Measurements from ENCODE around the gene RALGAPA2. TPM values are rescaled to one million over a fixed set of nuclear protein-coding genes. Genes with fewer than 3 reads are reported as not detected.

RALGAPA2 gene
- total RNA-seq, 2 experiments from 2014 or later: 11.7 to 16.0 TPM

GRCh38 chr20:20454367-20454766, 258.1 kb downstream of the RALGAPA2 start:
- Mint-ChIP-seq H3K4me3 (no peak overlapping the region), H3K4me1 (peaks cover 26% of the 10 kb centered on the region), H3K27ac (no peak overlapping the region), H3K9me3 (ENCODE audit: low read depth) (no peaks in the 10 kb centered on the region), H3K27me3 (no peaks in the 10 kb centered on the region), H3K36me3 (peaks cover 7% of the 10 kb centered on the region)
- CTCF ChIA-PET: no interaction called here
- ATAC-seq: no peak
- DNase-seq: no peak

GRCh38 chr20:20452254-20452676, 260.2 kb downstream of the RALGAPA2 start:
- peak; percentile 84 for ATAC-seq
- H3K9me3 Mint-ChIP-seq (ENCODE audit: low read depth): no peaks in the 10 kb centered on the region
- CTCF ChIA-PET: interaction anchor here (0.6 kb wide), 1 partner anchor 11 kb away, joined by 3 read pairs; no protein-coding TSS in a partner anchor
- peak; percentile 74 for DNase-seq
- peaks cover 5% of the 10 kb centered on the region for H3K36me3 Mint-ChIP-seq
- H3K4me1 Mint-ChIP-seq: peaks cover 25% of the 10 kb centered on the region
- H3K27me3 Mint-ChIP-seq: no peaks in the 10 kb centered on the region
- H3K4me3 Mint-ChIP-seq: peak overlapping the region; percentile 9
- H3K27ac Mint-ChIP-seq: no peak overlapping the region

GRCh38 chr20:20450521-20450920, 261.9 kb downstream of the RALGAPA2 start:
- ATAC-seq: no peak
- no peak overlapping the region for H3K4me3 Mint-ChIP-seq
- H3K27me3 Mint-ChIP-seq: no peaks in the 10 kb centered on the region
- DNase-seq: no peak
- CTCF ChIA-PET: interaction anchor here (1.3 kb wide), 1 partner anchor 10 kb away, joined by 4 read pairs; no protein-coding TSS in a partner anchor
- peaks cover 5% of the 10 kb centered on the region for H3K36me3 Mint-ChIP-seq
- no peak overlapping the region for H3K27ac Mint-ChIP-seq
- H3K9me3 Mint-ChIP-seq (ENCODE audit: low read depth): no peaks in the 10 kb centered on the region
- peaks cover 18% of the 10 kb centered on the region for H3K4me1 Mint-ChIP-seq

- no peak for ATAC-seq
- CTCF ChIA-PET: interaction anchor here (0.7 to 1.3 kb wide), 2 partner anchors 8 to 167 kb away, joined by 3 to 4 read pairs; no protein-coding TSS in a partner anchor
- Mint-ChIP-seq H3K4me1 (peaks cover 17% of the 10 kb centered on the region), H3K36me3 (peaks cover 5% of the 10 kb centered on the region), H3K27me3 (no peaks in the 10 kb centered on the region), H3K27ac (no peak overlapping the region), H3K9me3 (ENCODE audit: low read depth) (no peaks in the 10 kb centered on the region), H3K4me3 (no peak overlapping the region)
- no peak for DNase-seq
Observed at GRCh38 chr20:20448881-20449280, 263.6 kb downstream of the RALGAPA2 start.

- Mint-ChIP-seq H3K4me1 (peaks cover 3% of the 10 kb centered on the region), H3K4me3 (no peak overlapping the region), H3K27me3 (no peaks in the 10 kb centered on the region), H3K9me3 (ENCODE audit: low read depth) (no peaks in the 10 kb centered on the region), H3K36me3 (no peaks in the 10 kb centered on the region), H3K27ac (no peak overlapping the region)
- DNase-seq: no peak
- CTCF ChIA-PET: interaction anchor here (0.9 kb wide), 1 partner anchor 10 kb away, joined by 3 read pairs; no protein-coding TSS in a partner anchor
- no peak for ATAC-seq
Observed at GRCh38 chr20:20447196-20447595, 265.2 kb downstream of the RALGAPA2 start.

GRCh38 chr20:20446425-20447015, 265.9 kb downstream of the RALGAPA2 start:
- no peak for DNase-seq
- Mint-ChIP-seq H3K4me3 (no peak overlapping the region), H3K9me3 (ENCODE audit: low read depth) (no peaks in the 10 kb centered on the region), H3K27me3 (no peaks in the 10 kb centered on the region), H3K36me3 (no peaks in the 10 kb centered on the region), H3K4me1 (peaks cover 2% of the 10 kb centered on the region), H3K27ac (no peak overlapping the region)
- ATAC-seq: no peak
- CTCF ChIA-PET: interaction anchor here (0.9 kb wide), 1 partner anchor 11 kb away, joined by 3 read pairs; no protein-coding TSS in a partner anchor

- CTCF ChIA-PET: no interaction called here
- DNase-seq (no peak), ATAC-seq (no peak)
- peaks cover 2% of the 10 kb centered on the region for H3K4me1 Mint-ChIP-seq
- no peaks in the 10 kb centered on the region for H3K27me3 Mint-ChIP-seq
- H3K4me3 Mint-ChIP-seq: no peak overlapping the region
- H3K9me3 Mint-ChIP-seq (ENCODE audit: low read depth): no peaks in the 10 kb centered on the region
- H3K36me3 Mint-ChIP-seq: no peaks in the 10 kb centered on the region
- no peak overlapping the region for H3K27ac Mint-ChIP-seq
Observed at GRCh38 chr20:20446001-20446400, 266.4 kb downstream of the RALGAPA2 start.

GRCh38 chr20:20443504-20443903, 268.9 kb downstream of the RALGAPA2 start:
- CTCF ChIA-PET: no interaction called here
- Mint-ChIP-seq H3K9me3 (ENCODE audit: low read depth) (no peaks in the 10 kb centered on the region), H3K4me3 (no peak overlapping the region), H3K27ac (no peak overlapping the region), H3K4me1 (no peaks in the 10 kb centered on the region), H3K27me3 (no peaks in the 10 kb centered on the region), H3K36me3 (no peaks in the 10 kb centered on the region)
- DNase-seq (no peak), ATAC-seq (no peak)

- H3K4me3 Mint-ChIP-seq: no peak overlapping the region
- CTCF ChIA-PET: no interaction called here
- ATAC-seq: no peak
- H3K27ac Mint-ChIP-seq: no peak overlapping the region
- no peak for DNase-seq
- H3K4me1 Mint-ChIP-seq: no peaks in the 10 kb centered on the region
- no peaks in the 10 kb centered on the region for H3K9me3 Mint-ChIP-seq (ENCODE audit: low read depth)
- H3K27me3 Mint-ChIP-seq: no peaks in the 10 kb centered on the region
- no peaks in the 10 kb centered on the region for H3K36me3 Mint-ChIP-seq
Observed at GRCh38 chr20:20442466-20442865, 270.0 kb downstream of the RALGAPA2 start.

GRCh38 chr20:20440886-20441658, 271.4 kb downstream of the RALGAPA2 start:
- ATAC-seq: no peak
- Mint-ChIP-seq H3K27me3 (no peaks in the 10 kb centered on the region), H3K36me3 (no peaks in the 10 kb centered on the region), H3K9me3 (ENCODE audit: low read depth) (no peaks in the 10 kb centered on the region), H3K27ac (no peak overlapping the region), H3K4me1 (no peaks in the 10 kb centered on the region), H3K4me3 (no peak overlapping the region)
- CTCF ChIA-PET: interaction anchor here (1.7 kb wide), 1 partner anchor 9 kb away, joined by 4 read pairs; no protein-coding TSS in a partner anchor
- DNase-seq: no peak

GRCh38 chr20:20440481-20440880, 272.0 kb downstream of the RALGAPA2 start:
- ATAC-seq: no peak
- DNase-seq: no peak
- Mint-ChIP-seq H3K27ac (no peak overlapping the region), H3K4me3 (no peak overlapping the region), H3K27me3 (no peaks in the 10 kb centered on the region), H3K4me1 (no peaks in the 10 kb centered on the region), H3K36me3 (no peaks in the 10 kb centered on the region), H3K9me3 (ENCODE audit: low read depth) (no peaks in the 10 kb centered on the region)
- CTCF ChIA-PET: interaction anchor here (1.7 kb wide), 1 partner anchor 9 kb away, joined by 4 read pairs; no protein-coding TSS in a partner anchor

GRCh38 chr20:20439602-20440190, 272.7 kb downstream of the RALGAPA2 start:
- no peak overlapping the region for H3K4me3 Mint-ChIP-seq
- H3K27ac Mint-ChIP-seq: no peak overlapping the region
- DNase-seq: no peak
- no peaks in the 10 kb centered on the region for H3K36me3 Mint-ChIP-seq
- H3K4me1 Mint-ChIP-seq: no peaks in the 10 kb centered on the region
- no peaks in the 10 kb centered on the region for H3K27me3 Mint-ChIP-seq
- CTCF ChIA-PET: interaction anchor here (1.7 kb wide), 1 partner anchor 10 kb away, joined by 4 read pairs; no protein-coding TSS in a partner anchor
- ATAC-seq: no peak
- H3K9me3 Mint-ChIP-seq (ENCODE audit: low read depth): no peaks in the 10 kb centered on the region

- Mint-ChIP-seq H3K4me1 (no peaks in the 10 kb centered on the region), H3K4me3 (no peak overlapping the region), H3K27me3 (no peaks in the 10 kb centered on the region), H3K36me3 (no peaks in the 10 kb centered on the region), H3K9me3 (ENCODE audit: low read depth) (no peaks in the 10 kb centered on the region), H3K27ac (no peak overlapping the region)
- DNase-seq (no peak), ATAC-seq (no peak)
- CTCF ChIA-PET: no interaction called here
Observed at GRCh38 chr20:20437314-20437713, 275.1 kb downstream of the RALGAPA2 start.
